Adrenal gland (tissue), 12 donors: Measurements from ENCODE around the gene LDLRAP1. TPM values are rescaled to one million over a fixed set of nuclear protein-coding genes. Genes with fewer than 3 reads are reported as not detected.

ENCODE experiments used
- DNase-seq, 7 donors: peaks; one replicate each; pipeline ENCODE4 v3.0.0-alpha.2; 2019 to 2020
- H3K27ac ChIP-seq, 5 donors: fragments of 200-600 bp; sonication (generic) in 4 of 5; 1 replicate in 3 of 5; 2 replicates in 2 of 5; pipeline versions ENCODE4 v1.5.1 to v1.8.0; 2016 to 2020; ENCODE audit warnings: mild to moderate bottlenecking in 1 of 5
- H3K27me3 ChIP-seq: fragments of 200-600 bp; 2 replicates; pipeline ENCODE4 v1.8.0; 2021
- H3K36me3 ChIP-seq, 2 donors: fragments of 200-600 bp; replicated peaks in 1 of 2; 1 replicate in 1 of 2; 2 replicates in 1 of 2; pipeline versions ENCODE4 v1.5.1 to v1.8.0; 2018 to 2022
- H3K4me1 ChIP-seq, 2 donors: fragments of 200-600 bp; replicated peaks in 1 of 2; 1 replicate in 1 of 2; 2 replicates in 1 of 2; pipeline versions ENCODE4 v1.5.1 to v1.8.0; 2018 to 2021
- H3K4me3 ChIP-seq, 4 donors: fragments of 200-600 bp; sonication (generic) in 3 of 4; one replicate each; pipeline ENCODE4 v1.5.1; 2016 to 2018
- H3K9me3 ChIP-seq, 3 donors: fragments of 200-600 bp; sonication (generic) in 1 of 3; replicated peaks in 1 of 3; 1 replicate in 2 of 3; 2 replicates in 1 of 3; pipeline versions ENCODE4 v1.5.1 to v1.8.0; 2016 to 2021
- POLR2A ChIP-seq, 2 donors: fragments of 450-650 bp; IDR thresholded peaks; one replicate each; pipeline ENCODE4 v1.6.1; 2017; ENCODE audit warnings: antibody characterized with exemption in 2 of 2, mild to moderate bottlenecking in 2 of 2, moderate library complexity in 1 of 2
- WGBS, 4 donors: extraction: QIAGEN DNeasy Blood & Tissue Kit in 2 of 4; methylation state at CpG; one replicate each; pipeline versions ENCODE4 v1.1.5 to v1.1.7; 2013 to 2017; 5-methylcytosine and 5-hydroxymethylcytosine counted together
- intact Hi-C, 2 donors: fragments of 100-400 bp; cut with DNase I; formaldehyde crosslinking; loops; one replicate each; pipeline versions ENCODE4 v1.14.1 to v1.15.0; 2022 to 2023
- polyA plus RNA-seq, 3 donors: library from polyadenylated mRNA; stranded (reverse); fragments of 200-250 nt in 2 of 3; fragments of 350-450 nt in 1 of 3; fragmentation: Illumina TruSeq in 1 of 3; extraction: RNeasy Lipid Tissue Mini Kit (QIAGEN cat#74804) in 1 of 3; gene quantifications; one replicate each; pipeline ENCODE4 v1.2.3, GENCODE V29; 2013 to 2014
- total RNA-seq, 9 donors: library from RNA; depleted of rRNA in 4 of 9; stranded (reverse); fragments of >200 nt in 4 of 9; fragments of 120-200 nt in 1 of 9; fragmentation: NEBNext Ultra II Directional in 1 of 9; extraction: Animal tissue kit (Norgen Biotek cat#: 25700) in 1 of 9; gene quantifications; one replicate each; pipeline versions ENCODE4 v1.1.0 to v1.2.4, GENCODE V29; 2013 to 2023
- TF ChIP-seq, protein P1 (sequence below), 6 experiments: fragments of 450-650 bp in 4 of 6; fragments of 200-600 bp in 2 of 6; sonication (generic) in 1 of 6; IDR thresholded peaks; 1 replicate in 5 of 6; 2 replicates in 1 of 6; pipeline versions ENCODE4 v1.5.1 to v1.8.0; 2016 to 2021; ENCODE audit warnings: antibody characterized with exemption in 6 of 6, mild to moderate bottlenecking in 2 of 6, moderate library complexity in 1 of 6
- donor health status: healthy with polysubstance abuse.
- donor health status: Bipolar disorder and iron deficiency.
- donor health status: DM: yes; HTN: yes; CAD: no.
- donor health status: DM: no; HTN: no; CAD: no.
- donor health status: DM: no; HTN: no; CAD: no.
- donor health status: DM: yes; HTN: yes; CAD: no.

The LDLRAP1 gene
- total and polyA plus RNA-seq, 12 donors, result 6.8 to 39.1 (median 27.3) TPM

DNA sequence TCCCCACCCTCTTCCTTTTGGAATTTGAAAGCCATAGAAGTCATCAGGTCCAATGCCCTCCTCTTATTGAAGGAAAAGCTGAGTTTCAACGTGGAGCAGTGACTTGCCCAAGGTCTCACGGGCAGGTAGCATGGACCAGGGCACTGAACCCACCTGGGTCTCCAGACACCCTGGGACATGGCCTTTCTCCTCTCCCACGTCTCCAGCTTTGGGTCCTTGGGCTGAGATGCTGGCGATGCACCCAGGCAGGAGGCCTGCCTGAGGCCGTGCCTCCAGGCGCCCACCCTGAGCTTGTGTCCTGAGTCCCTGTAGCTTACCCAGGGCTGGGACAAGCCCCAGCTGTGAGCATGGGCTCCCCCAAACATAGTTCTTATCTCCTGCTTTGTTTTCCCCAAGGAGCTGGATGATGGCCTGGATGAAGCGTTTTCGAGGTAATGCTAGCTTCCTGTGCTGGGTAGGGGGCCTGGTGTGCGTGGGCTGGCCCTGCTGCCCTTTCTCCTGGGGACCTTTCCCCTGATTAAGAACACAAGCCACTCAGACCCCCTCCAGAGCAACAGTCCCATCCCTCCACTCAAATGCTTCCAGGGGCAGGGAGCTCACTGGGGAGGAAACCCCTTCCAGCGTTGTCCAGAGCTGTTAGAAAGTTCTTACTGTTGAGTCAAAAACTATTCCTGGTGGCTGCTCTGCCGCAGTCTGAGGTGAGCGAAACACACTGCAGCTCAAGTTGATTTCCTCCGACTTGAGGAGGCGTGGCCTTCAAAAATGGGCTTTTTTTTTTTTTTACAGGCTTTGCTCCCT is 21.6 kb downstream of the LDLRAP1 start:
- peaks cover 5 to 25% of the 10 kb centered on the region in 2 donors for H3K4me1 ChIP-seq
- H3K4me3 ChIP-seq, result no peak overlapping the region
- H3K36me3 ChIP-seq, result peaks cover 0 to 6% of the 10 kb centered on the region in 2 donors
- H3K27ac ChIP-seq, result no peak overlapping the region
- TF ChIP-seq, protein P1, sequence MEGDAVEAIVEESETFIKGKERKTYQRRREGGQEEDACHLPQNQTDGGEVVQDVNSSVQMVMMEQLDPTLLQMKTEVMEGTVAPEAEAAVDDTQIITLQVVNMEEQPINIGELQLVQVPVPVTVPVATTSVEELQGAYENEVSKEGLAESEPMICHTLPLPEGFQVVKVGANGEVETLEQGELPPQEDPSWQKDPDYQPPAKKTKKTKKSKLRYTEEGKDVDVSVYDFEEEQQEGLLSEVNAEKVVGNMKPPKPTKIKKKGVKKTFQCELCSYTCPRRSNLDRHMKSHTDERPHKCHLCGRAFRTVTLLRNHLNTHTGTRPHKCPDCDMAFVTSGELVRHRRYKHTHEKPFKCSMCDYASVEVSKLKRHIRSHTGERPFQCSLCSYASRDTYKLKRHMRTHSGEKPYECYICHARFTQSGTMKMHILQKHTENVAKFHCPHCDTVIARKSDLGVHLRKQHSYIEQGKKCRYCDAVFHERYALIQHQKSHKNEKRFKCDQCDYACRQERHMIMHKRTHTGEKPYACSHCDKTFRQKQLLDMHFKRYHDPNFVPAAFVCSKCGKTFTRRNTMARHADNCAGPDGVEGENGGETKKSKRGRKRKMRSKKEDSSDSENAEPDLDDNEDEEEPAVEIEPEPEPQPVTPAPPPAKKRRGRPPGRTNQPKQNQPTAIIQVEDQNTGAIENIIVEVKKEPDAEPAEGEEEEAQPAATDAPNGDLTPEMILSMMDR (IDR thresholded peaks at IDR 0.05), result no peak
- DNase-seq, result no peak
- H3K9me3 ChIP-seq, result no peaks in the 10 kb centered on the region
- WGBS, 4 donors, result 82 to 88% (median 85%) methylated on average over 13 to 14 of the region's 14 CpGs
- intact Hi-C loops, result no loop called here
- no peaks in the 10 kb centered on the region for H3K27me3 ChIP-seq

DNA sequence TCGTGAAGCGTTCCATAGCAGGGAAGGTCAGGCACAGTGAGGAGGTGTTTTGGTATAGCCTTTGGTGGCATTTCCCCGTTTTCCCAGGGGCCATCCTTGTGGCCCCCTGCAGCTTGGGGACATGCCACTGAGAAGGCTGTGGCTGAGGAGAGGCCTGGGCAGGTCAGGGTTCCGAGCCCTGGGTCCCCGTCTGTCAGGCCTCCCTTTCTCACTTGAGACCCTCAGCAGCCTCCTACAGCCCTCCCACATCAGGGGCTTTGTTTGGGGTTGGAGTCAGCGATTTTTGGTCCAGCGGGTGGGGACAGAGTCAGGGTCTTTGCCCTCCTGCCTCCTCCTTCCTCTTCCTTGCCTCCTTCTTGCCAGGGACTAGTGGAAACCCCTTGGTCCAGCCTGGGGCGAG is 22.2 kb downstream of the LDLRAP1 start:
- TF ChIP-seq, protein P1 (IDR thresholded peaks at IDR 0.05), result no peak
- TF ChIP-seq POLR2A (IDR thresholded peaks at IDR 0.05), result no peak
- Histone ChIP-seq H3K36me3 (peaks cover 0 to 6% of the 10 kb centered on the region in 2 donors), H3K9me3 (no peaks in the 10 kb centered on the region), H3K4me3 (no peak overlapping the region), H3K27me3 (no peaks in the 10 kb centered on the region), H3K27ac (no peak overlapping the region), H3K4me1 (peaks cover 5 to 25% of the 10 kb centered on the region in 2 donors)
- intact Hi-C loops, result no loop called here
- no peak for DNase-seq
- WGBS, 4 donors, result 89 to 97% (median 92%) methylated on average over 6 to 8 of the region's 8 CpGs

DNA sequence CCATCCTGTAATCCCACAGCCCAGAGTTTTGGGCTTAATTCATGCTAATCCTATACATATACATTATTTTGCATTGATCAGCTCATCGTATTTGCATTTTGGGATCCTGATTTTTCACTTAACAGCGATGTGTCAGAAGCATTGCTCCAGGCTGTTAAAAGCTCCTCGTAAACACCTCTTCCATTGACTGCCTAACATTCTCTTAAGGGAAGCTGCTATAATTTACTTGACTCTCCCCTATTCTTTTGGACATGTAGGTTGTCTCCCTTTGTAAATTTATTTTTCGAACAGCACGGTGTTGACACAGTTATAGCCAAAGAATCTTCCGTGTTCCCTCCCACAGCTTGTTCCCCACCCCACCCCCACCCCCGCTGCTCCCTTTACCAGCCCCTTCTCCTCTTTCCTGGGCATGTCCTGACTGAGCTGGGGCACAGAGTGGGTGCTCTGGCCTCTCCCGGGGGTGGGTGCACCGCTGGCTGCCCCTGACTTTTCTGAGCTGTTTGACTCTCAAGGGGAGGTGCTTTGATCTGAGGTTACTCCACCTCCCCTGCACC is 22.8 kb downstream of the LDLRAP1 start:
- H3K9me3 ChIP-seq, result no peaks in the 10 kb centered on the region
- H3K27ac ChIP-seq, result peak overlapping the region in 2 of 5 donors; percentile 76 to 79
- H3K4me3 ChIP-seq, result no peak overlapping the region
- H3K36me3 ChIP-seq, result peaks cover 0 to 6% of the 10 kb centered on the region in 2 donors
- no peak for DNase-seq
- H3K27me3 ChIP-seq, result no peaks in the 10 kb centered on the region
- WGBS, 4 donors, result 70 to 88% (median 79%) methylated on average over 7 to 9 of the region's 9 CpGs
- intact Hi-C loops, result no loop called here
- TF ChIP-seq, protein P1 (IDR thresholded peaks at IDR 0.05), result no peak
- TF ChIP-seq POLR2A (IDR thresholded peaks at IDR 0.05), result no peak
- H3K4me1 ChIP-seq, result peaks cover 5 to 25% of the 10 kb centered on the region in 2 donors

DNA sequence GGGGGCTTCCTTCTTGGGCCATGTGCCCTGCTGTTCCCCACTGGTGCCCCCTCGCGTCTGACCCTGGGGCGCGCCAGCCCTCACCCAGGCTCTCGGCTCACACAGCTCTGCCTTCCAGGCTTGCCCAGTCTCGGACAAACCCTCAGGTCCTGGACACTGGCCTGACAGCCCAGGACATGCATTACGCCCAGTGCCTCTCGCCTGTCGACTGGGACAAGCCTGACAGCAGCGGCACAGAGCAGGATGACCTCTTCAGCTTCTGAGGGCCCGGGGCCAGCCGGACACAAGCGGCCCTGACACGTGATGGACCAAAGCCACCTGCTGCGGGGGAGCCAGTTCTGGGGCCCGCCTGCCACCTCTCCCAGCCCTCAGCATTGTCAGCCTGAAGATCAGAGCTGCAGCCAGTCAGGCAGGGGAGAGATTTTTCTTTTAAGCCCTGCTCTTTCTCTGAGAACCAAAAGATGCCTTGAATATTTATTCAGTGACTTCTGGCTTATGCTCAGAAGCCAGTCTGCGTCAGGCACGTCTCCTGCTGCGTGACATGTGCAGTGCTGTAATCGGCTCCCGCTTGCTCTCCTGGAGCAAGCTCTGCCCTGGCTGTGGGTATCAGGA is 23.4 kb downstream of the LDLRAP1 start:
- H3K9me3 ChIP-seq, result no peaks in the 10 kb centered on the region
- H3K27me3 ChIP-seq, result no peaks in the 10 kb centered on the region
- H3K4me1 ChIP-seq, result peaks cover 5 to 30% of the 10 kb centered on the region in 2 donors
- H3K27ac ChIP-seq, result peak overlapping the region in 3 of 5 donors; percentile 12 to 79 (median 76)
- peak in 3 of 7 donors; percentile 37 to 79 (median 54) for DNase-seq
- TF ChIP-seq, protein P1 (IDR thresholded peaks at IDR 0.05), result no peak
- TF ChIP-seq POLR2A (IDR thresholded peaks at IDR 0.05), result no peak
- 62 to 77% (median 65%) methylated on average over 14 to 21 of the region's 21 CpGs for WGBS, 4 donors
- H3K36me3 ChIP-seq, result peaks cover 0 to 6% of the 10 kb centered on the region in 2 donors
- H3K4me3 ChIP-seq, result no peak overlapping the region
- intact Hi-C loops, result no loop called here
